Natural killer cell (primary cell): ENCODE results near the gene TNFSF12. TPM values are rescaled to one million over a fixed set of nuclear protein-coding genes. Genes with fewer than 3 reads are reported as not detected.

Source experiments
- ATAC-seq, 3 donors: fragments of 150-1000 bp in 2 of 3; fragments of 200-7000 bp in 1 of 3; cut with Tn5 transposase; 1 replicate in 1 of 3; 2 replicates in 2 of 3; pipeline ENCODE4 v1.10.0; 2021; ENCODE audit warnings: mild to moderate bottlenecking in 2 of 3, moderate library complexity in 2 of 3
- DNase-seq, 2 donors: peaks; one replicate each; pipeline versions ENCODE4 v3.0.0 to v3.0.0-alpha.2; 2013 to 2021; ENCODE audit warnings: mixed read lengths in 1 of 2
- H3K27ac ChIP-seq: one replicate; pipeline ENCODE4 v1.5.1; 2013; ENCODE audit warnings: mild to moderate bottlenecking, low read length
- H3K27me3 ChIP-seq: one replicate; pipeline ENCODE4 v1.6.1; 2013; ENCODE audit warnings: low read length; ENCODE audit not compliant: control insufficient read depth, insufficient read depth
- H3K36me3 ChIP-seq: one replicate; pipeline ENCODE4 v1.6.1; 2013; ENCODE audit warnings: low read length; ENCODE audit not compliant: control insufficient read depth, insufficient read depth
- H3K4me1 ChIP-seq: one replicate; pipeline ENCODE4 v1.6.1; 2013; ENCODE audit warnings: low read length; ENCODE audit not compliant: control insufficient read depth, insufficient read depth
- H3K4me3 ChIP-seq: one replicate; pipeline ENCODE4 v1.5.1; 2013; ENCODE audit warnings: low read length
- H3K9me3 ChIP-seq: one replicate; pipeline ENCODE4 v1.6.1; 2013; ENCODE audit warnings: low read length; ENCODE audit not compliant: control insufficient read depth, insufficient read depth
- H3K27ac Mint-ChIP-seq, 2 donors: one replicate each; pipeline ENCODE4 v1.8.0; 2022; ENCODE audit warnings: mild to moderate bottlenecking in 2 of 2, mixed read lengths in 2 of 2, moderate library complexity in 1 of 2
- H3K27me3 Mint-ChIP-seq, 2 donors: one replicate each; pipeline ENCODE4 v1.8.0; 2022; ENCODE audit warnings: low read depth in 2 of 2, mixed read lengths in 2 of 2
- H3K36me3 Mint-ChIP-seq: one replicate; pipeline ENCODE4 v1.8.0; 2022; ENCODE audit warnings: mixed read lengths
- H3K4me1 Mint-ChIP-seq, 2 donors: one replicate each; pipeline ENCODE4 v1.8.0; 2022; ENCODE audit warnings: mixed read lengths in 2 of 2
- H3K4me3 Mint-ChIP-seq: one replicate; pipeline ENCODE4 v1.8.0; 2022; ENCODE audit warnings: mild to moderate bottlenecking, moderate library complexity, mixed read lengths
- H3K9me3 Mint-ChIP-seq, 2 donors: one replicate each; pipeline ENCODE4 v1.8.0; 2022; ENCODE audit warnings: mixed read lengths in 2 of 2
- WGBS: methylation state at CpG from one replicate; pipeline ENCODE4 v1.1.7; 2013; ENCODE audit warnings: missing lambda C conversion rate; ENCODE audit not compliant: insufficient coverage; 5-methylcytosine and 5-hydroxymethylcytosine counted together
- intact Hi-C: fragments of 100-400 bp; cut with micrococcal nuclease; formaldehyde crosslinking; loops from one replicate; pipeline ENCODE4 v1.14.2; 2022
- total RNA-seq, 4 donors: library from RNA; stranded (reverse); fragments of 120-200 nt in 1 of 4; gene quantifications; one replicate each; pipeline versions ENCODE4 v1.2.3 to v1.2.4, GENCODE V29; 2013 to 2022
- TF ChIP-seq, protein P1 (sequence below): fragments of 200-600 bp; IDR thresholded peaks from one replicate; pipeline ENCODE4 v1.8.0; 2022; ENCODE audit warnings: antibody characterized with exemption

TNFSF12 gene
- total RNA-seq, 3 donors from 2014 or later (not counting 1 experiment from before 2014, with no cell fraction given): 49.1 to 62.6 (median 60.3) TPM

GRCh38 chr17:7555320-7555948, 6.6 kb downstream of the TNFSF12 start:
- DNase-seq: no peak
- peaks cover 59% of the 10 kb centered on the region for H3K4me1 ChIP-seq
- Mint-ChIP-seq H3K4me1 (peaks cover 38 to 62% of the 10 kb centered on the region in 2 donors), H3K9me3 (no peaks in the 10 kb centered on the region), H3K4me3 (no peak overlapping the region), H3K36me3 (no peaks in the 10 kb centered on the region), H3K27me3 (no peaks in the 10 kb centered on the region), H3K27ac (peak overlapping the region; percentile 20 to 46)
- ATAC-seq: no peak
- no peak overlapping the region for H3K4me3 ChIP-seq
- 86% methylated on average over 10 of the region's 10 CpGs for WGBS
- intact Hi-C loops: no loop called here
- H3K27me3 ChIP-seq: no peaks in the 10 kb centered on the region
- H3K9me3 ChIP-seq: no peaks in the 10 kb centered on the region
- peaks cover 2% of the 10 kb centered on the region for H3K36me3 ChIP-seq
- H3K27ac ChIP-seq: no peak overlapping the region
- TF ChIP-seq, protein P1, sequence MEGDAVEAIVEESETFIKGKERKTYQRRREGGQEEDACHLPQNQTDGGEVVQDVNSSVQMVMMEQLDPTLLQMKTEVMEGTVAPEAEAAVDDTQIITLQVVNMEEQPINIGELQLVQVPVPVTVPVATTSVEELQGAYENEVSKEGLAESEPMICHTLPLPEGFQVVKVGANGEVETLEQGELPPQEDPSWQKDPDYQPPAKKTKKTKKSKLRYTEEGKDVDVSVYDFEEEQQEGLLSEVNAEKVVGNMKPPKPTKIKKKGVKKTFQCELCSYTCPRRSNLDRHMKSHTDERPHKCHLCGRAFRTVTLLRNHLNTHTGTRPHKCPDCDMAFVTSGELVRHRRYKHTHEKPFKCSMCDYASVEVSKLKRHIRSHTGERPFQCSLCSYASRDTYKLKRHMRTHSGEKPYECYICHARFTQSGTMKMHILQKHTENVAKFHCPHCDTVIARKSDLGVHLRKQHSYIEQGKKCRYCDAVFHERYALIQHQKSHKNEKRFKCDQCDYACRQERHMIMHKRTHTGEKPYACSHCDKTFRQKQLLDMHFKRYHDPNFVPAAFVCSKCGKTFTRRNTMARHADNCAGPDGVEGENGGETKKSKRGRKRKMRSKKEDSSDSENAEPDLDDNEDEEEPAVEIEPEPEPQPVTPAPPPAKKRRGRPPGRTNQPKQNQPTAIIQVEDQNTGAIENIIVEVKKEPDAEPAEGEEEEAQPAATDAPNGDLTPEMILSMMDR: no peak

- Histone ChIP-seq H3K4me3 (no peak overlapping the region), H3K9me3 (no peaks in the 10 kb centered on the region), H3K4me1 (peaks cover 64% of the 10 kb centered on the region), H3K36me3 (peaks cover 2% of the 10 kb centered on the region), H3K27me3 (no peaks in the 10 kb centered on the region), H3K27ac (no peak overlapping the region)
- Mint-ChIP-seq H3K4me1 (peaks cover 44 to 62% of the 10 kb centered on the region in 2 donors), H3K27me3 (no peaks in the 10 kb centered on the region), H3K27ac (no peak overlapping the region), H3K4me3 (no peak overlapping the region), H3K36me3 (no peaks in the 10 kb centered on the region), H3K9me3 (no peaks in the 10 kb centered on the region)
- DNase-seq (no peak), ATAC-seq (no peak)
- WGBS: 95% methylated on average over 12 of the region's 12 CpGs
- TF ChIP-seq, protein P1: no peak
- intact Hi-C loops: no loop called here
Measured at GRCh38 chr17:7556627-7557026, 7.8 kb downstream of the TNFSF12 start.

GRCh38 chr17:7557147-7557764, 8.4 kb downstream of the TNFSF12 start:
- TF ChIP-seq, protein P1: no peak
- peaks cover 2% of the 10 kb centered on the region for H3K36me3 ChIP-seq
- no peaks in the 10 kb centered on the region for H3K27me3 ChIP-seq
- H3K27ac Mint-ChIP-seq: peak overlapping the region in 1 of 2 donors; percentile 33
- H3K4me1 Mint-ChIP-seq: peaks cover 39 to 58% of the 10 kb centered on the region in 2 donors
- peaks cover 64% of the 10 kb centered on the region for H3K4me1 ChIP-seq
- H3K4me3 Mint-ChIP-seq: no peak overlapping the region
- no peak for DNase-seq
- H3K4me3 ChIP-seq: no peak overlapping the region
- ATAC-seq: no peak
- no peaks in the 10 kb centered on the region for H3K27me3 Mint-ChIP-seq
- H3K9me3 Mint-ChIP-seq: no peaks in the 10 kb centered on the region
- WGBS: 87% methylated on average over 19 of the region's 19 CpGs
- intact Hi-C loops: no loop called here
- no peak overlapping the region for H3K27ac ChIP-seq
- no peaks in the 10 kb centered on the region for H3K9me3 ChIP-seq
- H3K36me3 Mint-ChIP-seq: no peaks in the 10 kb centered on the region
